HCT116 (cell line): ENCODE results near the gene PTTG1IP. TPM values are rescaled to one million over a fixed set of nuclear protein-coding genes. Genes with fewer than 3 reads are reported as not detected.

Experiments used
- ATAC-seq: fragments of 200-7000 bp; cut with Tn5 transposase; 2 replicates; pipeline ENCODE4 v1.9.1; 2020; ENCODE audit warnings: mild to moderate bottlenecking, moderate library complexity
- BruUV-seq: library from RNA; stranded (reverse); fragments of 400-500 nt; replicated peaks from 2 replicates; lab custom pipeline; 2021; lab: Mats Ljungman, UMichigan
- CTCF ChIA-PET: fragments of 300-600 bp; sonication (Branson Sonifier 250); formaldehyde crosslinking; loops from one replicate; lab custom pipeline; 2021; ENCODE audit warnings: antibody characterized with exemption; lab: Charles Lee
- POLR2A ChIA-PET: fragments of 300-600, 350-600 bp; sonication (Branson Sonifier 250); formaldehyde crosslinking; loops from one replicate; lab custom pipeline; 2021; ENCODE audit warnings: antibody characterized with exemption; lab: Charles Lee
- RAD21 ChIA-PET, 2 experiments: fragments of 300-600 bp; sonication (Branson Sonifier 250); formaldehyde crosslinking; loops; one replicate each; lab custom pipeline; 2023; ENCODE audit warnings: low total read pairs in 2 of 2; ENCODE audit not compliant: uncharacterized antibody in 2 of 2, unreplicated experiment in 2 of 2, low non-redundant PET in 1 of 2; lab: Charles Lee
- DNase-seq: peaks from one replicate; pipeline ENCODE4 v3.0.0-alpha.2; 2010; ENCODE audit warnings: low read depth, low spot score
- H2AFZ ChIP-seq: fragments of 200-600 bp; shearing (Covaris generic), sonication (generic); 2 replicates; pipeline ENCODE4 v1.6.1; 2017; ENCODE audit warnings: low read depth, mixed run types, mixed read lengths, antibody characterized with exemption, low read length; ENCODE audit not compliant: poor library complexity, severe bottlenecking
- H3K27ac ChIP-seq: 2 replicates; pipeline ENCODE4 v1.5.1; 2012; ENCODE audit warnings: low read depth, low read length
- H3K27me3 ChIP-seq: fragments of 200-600 bp; sonication (generic); 2 replicates; pipeline ENCODE4 v1.6.1; 2016; ENCODE audit warnings: mixed run types, low read length, mixed read lengths; ENCODE audit not compliant: insufficient read depth
- H3K36me3 ChIP-seq, 2 experiments: fragments of 200-500 bp in 1 of 2; fragments of 200-600 bp in 1 of 2; sonication (Bioruptor generic) in 1 of 2; sonication (generic) in 1 of 2; 2 replicates each; pipeline versions ENCODE4 v1.5.1 to v1.6.1; 2014 to 2016; ENCODE audit warnings: low read length in 2 of 2, inconsistent platforms in 1 of 2, mixed read lengths in 1 of 2, mixed run types in 1 of 2; ENCODE audit not compliant: insufficient read depth in 2 of 2, control insufficient read depth in 1 of 2
- H3K4me1 ChIP-seq, 2 experiments: fragments of 200-600 bp in 1 of 2; sonication (generic) in 1 of 2; 2 replicates each; pipeline versions ENCODE4 v1.5.1 to v1.6.1; 2012 to 2017; ENCODE audit warnings: low read length in 2 of 2, inconsistent platforms in 1 of 2, mild to moderate bottlenecking in 1 of 2, mixed read lengths in 1 of 2, mixed run types in 1 of 2, moderate library complexity in 1 of 2; ENCODE audit not compliant: insufficient read depth in 2 of 2, control insufficient read depth in 1 of 2
- H3K4me2 ChIP-seq: fragments of 200-600 bp; sonication (generic); 2 replicates; pipeline ENCODE4 v1.6.1; 2017; ENCODE audit warnings: mixed run types, low read length, mixed read lengths
- H3K4me3 ChIP-seq, 2 experiments: fragments of 200-600 bp in 1 of 2; sonication (generic) in 1 of 2; replicated peaks in 1 of 2; 2 replicates each; pipeline ENCODE4 v1.5.1; 2011 to 2016; ENCODE audit warnings: low read length in 2 of 2, control low read depth in 1 of 2, low read depth in 1 of 2, mild to moderate bottlenecking in 1 of 2, mixed read lengths in 1 of 2, mixed run types in 1 of 2
- H3K79me2 ChIP-seq: fragments of 200-600 bp; sonication (generic); 2 replicates; pipeline ENCODE4 v1.6.1; 2017; ENCODE audit warnings: mild to moderate bottlenecking, mixed run types, low read length, moderate library complexity, mixed read lengths; ENCODE audit not compliant: insufficient read depth
- H3K9ac ChIP-seq: fragments of 200-600 bp; sonication (generic); 2 replicates; pipeline ENCODE4 v1.6.1; 2016; ENCODE audit warnings: low read length, mixed read lengths
- H3K9me2 ChIP-seq: fragments of 200-600 bp; sonication (generic), shearing (Covaris generic); 2 replicates; pipeline ENCODE4 v1.6.1; 2017; ENCODE audit warnings: mixed run types, mild to moderate bottlenecking, moderate library complexity; ENCODE audit not compliant: insufficient read depth
- H3K9me3 ChIP-seq, 2 experiments: fragments of 200-500 bp in 1 of 2; fragments of 200-600 bp in 1 of 2; sonication (Bioruptor generic) in 1 of 2; sonication (generic) in 1 of 2; 2 replicates each; pipeline ENCODE4 v1.6.1; 2014 to 2017; ENCODE audit warnings: low read length in 2 of 2, mixed read lengths in 2 of 2, inconsistent platforms in 1 of 2, low read depth in 1 of 2, mild to moderate bottlenecking in 1 of 2, mixed run types in 1 of 2, moderate library complexity in 1 of 2; ENCODE audit not compliant: control insufficient read depth in 1 of 2, insufficient read depth in 1 of 2
- H4K20me1 ChIP-seq: fragments of 200-600 bp; sonication (generic), shearing (Covaris generic); 2 replicates; pipeline ENCODE4 v1.6.1; 2017; ENCODE audit warnings: mixed run types, mild to moderate bottlenecking, moderate library complexity; ENCODE audit not compliant: insufficient read depth
- CBX3 ChIP-seq: IDR thresholded peaks from 2 replicates; pipeline ENCODE4 v1.6.1; 2012; ENCODE audit warnings: low read depth
- CEBPB ChIP-seq: IDR thresholded peaks from 2 replicates; pipeline ENCODE4 v1.6.1; 2012; ENCODE audit warnings: low read depth
- CTCF ChIP-seq, 3 experiments: fragments of 200-600 bp in 1 of 3; sonication (generic) in 1 of 3; IDR thresholded peaks in 2 of 3; conservative IDR thresholded peaks in 1 of 3; 2 replicates each; pipeline ENCODE4 v1.5.1; 2012 to 2017; ENCODE audit warnings: low read depth in 2 of 3, low read length in 2 of 3, antibody characterized with exemption in 1 of 3, borderline replicate concordance in 1 of 3, control low read depth in 1 of 3, mild to moderate bottlenecking in 1 of 3, mixed read lengths in 1 of 3, mixed run types in 1 of 3, moderate library complexity in 1 of 3; ENCODE audit not compliant: insufficient read depth in 1 of 3
- EZH2 ChIP-seq: fragments of 200-600 bp; sonication (generic); IDR thresholded peaks from 2 replicates; pipeline ENCODE4 v1.6.1; 2017; ENCODE audit warnings: antibody characterized with exemption, mixed run types
- EZH2phosphoT487 ChIP-seq: fragments of 200-600 bp; IDR thresholded peaks from 2 replicates; pipeline ENCODE4 v1.6.1; 2018; ENCODE audit warnings: antibody characterized with exemption, borderline replicate concordance
- MAX ChIP-seq: IDR thresholded peaks from 2 replicates; pipeline ENCODE4 v1.6.1; 2012
- REST ChIP-seq: IDR thresholded peaks from 2 replicates; pipeline ENCODE4 v1.6.1; 2012; ENCODE audit warnings: low read depth
- SIN3A ChIP-seq: IDR thresholded peaks from 2 replicates; pipeline ENCODE4 v1.6.1; 2012; ENCODE audit warnings: low read depth
- SRF ChIP-seq: IDR thresholded peaks from 2 replicates; pipeline ENCODE4 v1.6.1; 2012; ENCODE audit warnings: low read depth
- ZNF274 ChIP-seq: fragments of 200-500 bp; sonication (Bioruptor generic); IDR thresholded peaks from 2 replicates; pipeline ENCODE4 v1.6.1; 2014; ENCODE audit warnings: mild to moderate bottlenecking, low read depth, low read length, inconsistent platforms
- intact Hi-C: fragments of 100-400 bp; cut with micrococcal nuclease; formaldehyde crosslinking; loops from 2 replicates; pipeline ENCODE4 v1.10.0; 2022
- total RNA-seq: library from RNA; stranded (reverse); gene quantifications from one replicate; pipeline ENCODE4 v1.2.1, GENCODE V29; 2021; ENCODE audit not compliant: unreplicated experiment

PTTG1IP gene
- total RNA-seq, 1 experiment from 2014 or later: 83.4 TPM

- no peak overlapping the region for H3K9ac ChIP-seq
- no peaks in the 10 kb centered on the region for H3K79me2 ChIP-seq
- ChIA-PET POLR2A (no interaction called here), CTCF (interaction anchor here (0.6 kb wide), 1 partner anchor 28 kb away, joined by 3 read pairs; no protein-coding TSS in a partner anchor), RAD21 (no interaction called here)
- H3K9me3 ChIP-seq: no peaks in the 10 kb centered on the region
- no peaks in the 10 kb centered on the region for H4K20me1 ChIP-seq
- H3K4me1 ChIP-seq: no peaks in the 10 kb centered on the region
- no peaks in the 10 kb centered on the region for H3K36me3 ChIP-seq
- ATAC-seq: no peak
- no peak overlapping the region for H3K4me3 ChIP-seq
- H3K27ac ChIP-seq: no peak overlapping the region
- intact Hi-C loops: no loop called here
- H3K27me3 ChIP-seq: peaks cover 4% of the 10 kb centered on the region; the same call in 1 of the 2 replicates
- H2AFZ ChIP-seq: no peak overlapping the region
- H3K9me2 ChIP-seq: no peaks in the 10 kb centered on the region
- BruUV-seq: no TSS peak
- DNase-seq: no peak
- no peak for TF ChIP-seq CEBPB
- no peak for TF ChIP-seq MAX
- TF ChIP-seq EZH2: no peak
- no peak for TF ChIP-seq REST
- no peak for TF ChIP-seq CBX3
- no peak for TF ChIP-seq ZNF274
- TF ChIP-seq CTCF (IDR thresholded peaks at IDR 0.05 in 2 of 3, conservative IDR thresholded peaks at IDR 0.05 in 1 of 3; ENCODE audit: borderline replicate concordance in 1 of 3, insufficient read depth in 1 of 3, low read depth in 2 of 3, low read length in 2 of 3): no peak
- no peak for TF ChIP-seq SIN3A
- no peak for TF ChIP-seq SRF
- TF ChIP-seq EZH2phosphoT487: no peak
- TF ChIP-seq, all 23 proteins: peak for 0
- no peak overlapping the region for H3K4me2 ChIP-seq
Measured at GRCh38 chr21:44887807-44888580, 14.5 kb upstream of the PTTG1IP start.
